WTC11 (cell line): ENCODE results near the gene SNX18.

Experiments used
- CREB1 ChIP-seq: sonication (generic); formaldehyde crosslinking; IDR thresholded peaks from 2 replicates; pipeline ENCODE4 v1.8.0; 2023; ENCODE audit warnings: mild to moderate bottlenecking, missing genetic modification reagents
- CTCF ChIP-seq: fragments of 200-600 bp; IDR thresholded peaks from 2 replicates; pipeline ENCODE4 v1.8.0; 2022; ENCODE audit warnings: antibody characterized with exemption
- E2F5 ChIP-seq: sonication (generic); formaldehyde crosslinking; IDR thresholded peaks from 2 replicates; pipeline ENCODE4 v1.8.1; 2022; ENCODE audit warnings: mild to moderate bottlenecking, moderate library complexity, missing genetic modification reagents
- ESRRA ChIP-seq: sonication (generic); formaldehyde crosslinking; IDR thresholded peaks from 2 replicates; pipeline ENCODE4 v1.8.1; 2022; ENCODE audit warnings: mild to moderate bottlenecking, missing genetic modification reagents, borderline replicate concordance
- GTF2I ChIP-seq: fragments of 250-450 bp; sonication (Bioruptor Pico); conservative IDR thresholded peaks from 2 replicates; pipeline ENCODE4 v1.4.0; 2021; ENCODE audit warnings: mild to moderate bottlenecking
- JUN ChIP-seq: sonication (generic); formaldehyde crosslinking; IDR thresholded peaks from 2 replicates; pipeline ENCODE4 v1.8.0; 2023; ENCODE audit warnings: mild to moderate bottlenecking, missing genetic modification reagents
- KAT7 ChIP-seq: sonication (generic); formaldehyde crosslinking; IDR thresholded peaks from 2 replicates; pipeline ENCODE4 v1.8.1; 2023; ENCODE audit warnings: missing genetic modification reagents, mild to moderate bottlenecking, borderline replicate concordance
- MAX ChIP-seq: sonication (generic); formaldehyde crosslinking; IDR thresholded peaks from 2 replicates; pipeline ENCODE4 v1.8.0; 2022; ENCODE audit warnings: mild to moderate bottlenecking, missing genetic modification reagents
- NR2C2 ChIP-seq: sonication (generic); formaldehyde crosslinking; IDR thresholded peaks from 2 replicates; pipeline ENCODE4 v1.8.0; 2022; ENCODE audit warnings: mild to moderate bottlenecking, missing genetic modification reagents
- SP1 ChIP-seq: sonication (generic); formaldehyde crosslinking; conservative IDR thresholded peaks from 2 replicates; pipeline ENCODE4 v1.8.1; 2022; ENCODE audit warnings: missing genetic modification reagents
- TF ChIP-seq, protein P1 (sequence below): sonication (generic); formaldehyde crosslinking; IDR thresholded peaks from 2 replicates; pipeline ENCODE4 v1.8.1; 2023; ENCODE audit warnings: mild to moderate bottlenecking, missing genetic modification reagents, moderate library complexity
- TF ChIP-seq, protein P2 (sequence below): sonication (generic); formaldehyde crosslinking; conservative IDR thresholded peaks from 2 replicates; pipeline ENCODE4 v1.8.1; 2022; ENCODE audit warnings: mild to moderate bottlenecking, missing genetic modification reagents
- TF ChIP-seq, protein P3 (sequence below): fragments of 250-450 bp; sonication (Bioruptor Pico); IDR thresholded peaks from 2 replicates; pipeline ENCODE4 v1.9.0; 2021; ENCODE audit warnings: mild to moderate bottlenecking, borderline replicate concordance

DNA sequence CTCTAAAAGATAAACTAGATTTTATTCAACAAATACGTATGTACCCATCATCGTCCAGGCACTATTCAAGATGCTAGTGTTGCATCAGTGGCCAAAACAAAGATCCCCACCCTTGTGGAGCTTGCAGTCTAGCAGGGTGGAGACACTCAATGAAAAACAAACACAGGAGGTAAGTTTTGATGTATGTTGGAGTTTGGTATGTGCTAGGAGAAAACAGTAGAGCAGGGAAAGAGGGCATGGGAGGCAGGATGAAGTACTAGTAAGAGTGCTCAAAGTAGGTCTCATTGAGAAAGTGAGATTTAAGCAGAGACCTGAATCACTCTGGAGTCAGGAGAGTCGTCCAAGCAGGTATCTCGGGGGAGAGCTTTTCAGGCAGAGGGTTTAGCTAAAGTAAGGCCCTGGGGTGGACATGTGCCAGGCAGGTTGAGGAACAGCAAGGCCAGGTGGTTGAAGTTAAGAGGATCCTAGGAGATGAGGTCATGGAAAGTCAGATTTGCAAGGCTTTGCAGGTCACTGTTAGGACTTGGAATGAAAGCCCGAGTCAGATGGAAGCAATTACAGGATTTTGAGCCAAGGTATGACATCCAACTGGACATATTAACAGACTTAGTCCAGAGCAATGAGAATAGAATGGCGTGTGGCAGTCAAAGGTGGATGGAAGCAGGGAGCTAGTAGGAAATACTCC is 9.2 kb downstream of the SNX18 start:
- TF ChIP-seq GTF2I (no peak), CTCF (no peak), CREB1 (CRISPR knock-in tag) (no peak), E2F5 (no peak), NR2C2 (no peak), JUN (no peak), SP1 (no peak), KAT7 (CRISPR knock-in tag) (no peak), ESRRA (CRISPR knock-in tag) (no peak), MAX (no peak)
- TF ChIP-seq, protein P1, sequence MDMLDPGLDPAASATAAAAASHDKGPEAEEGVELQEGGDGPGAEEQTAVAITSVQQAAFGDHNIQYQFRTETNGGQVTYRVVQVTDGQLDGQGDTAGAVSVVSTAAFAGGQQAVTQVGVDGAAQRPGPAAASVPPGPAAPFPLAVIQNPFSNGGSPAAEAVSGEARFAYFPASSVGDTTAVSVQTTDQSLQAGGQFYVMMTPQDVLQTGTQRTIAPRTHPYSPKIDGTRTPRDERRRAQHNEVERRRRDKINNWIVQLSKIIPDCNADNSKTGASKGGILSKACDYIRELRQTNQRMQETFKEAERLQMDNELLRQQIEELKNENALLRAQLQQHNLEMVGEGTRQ (CRISPR knock-in tag), result no peak
- TF ChIP-seq, protein P2, sequence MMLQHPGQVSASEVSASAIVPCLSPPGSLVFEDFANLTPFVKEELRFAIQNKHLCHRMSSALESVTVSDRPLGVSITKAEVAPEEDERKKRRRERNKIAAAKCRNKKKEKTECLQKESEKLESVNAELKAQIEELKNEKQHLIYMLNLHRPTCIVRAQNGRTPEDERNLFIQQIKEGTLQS (CRISPR knock-in tag), result no peak
- TF ChIP-seq, protein P3, sequence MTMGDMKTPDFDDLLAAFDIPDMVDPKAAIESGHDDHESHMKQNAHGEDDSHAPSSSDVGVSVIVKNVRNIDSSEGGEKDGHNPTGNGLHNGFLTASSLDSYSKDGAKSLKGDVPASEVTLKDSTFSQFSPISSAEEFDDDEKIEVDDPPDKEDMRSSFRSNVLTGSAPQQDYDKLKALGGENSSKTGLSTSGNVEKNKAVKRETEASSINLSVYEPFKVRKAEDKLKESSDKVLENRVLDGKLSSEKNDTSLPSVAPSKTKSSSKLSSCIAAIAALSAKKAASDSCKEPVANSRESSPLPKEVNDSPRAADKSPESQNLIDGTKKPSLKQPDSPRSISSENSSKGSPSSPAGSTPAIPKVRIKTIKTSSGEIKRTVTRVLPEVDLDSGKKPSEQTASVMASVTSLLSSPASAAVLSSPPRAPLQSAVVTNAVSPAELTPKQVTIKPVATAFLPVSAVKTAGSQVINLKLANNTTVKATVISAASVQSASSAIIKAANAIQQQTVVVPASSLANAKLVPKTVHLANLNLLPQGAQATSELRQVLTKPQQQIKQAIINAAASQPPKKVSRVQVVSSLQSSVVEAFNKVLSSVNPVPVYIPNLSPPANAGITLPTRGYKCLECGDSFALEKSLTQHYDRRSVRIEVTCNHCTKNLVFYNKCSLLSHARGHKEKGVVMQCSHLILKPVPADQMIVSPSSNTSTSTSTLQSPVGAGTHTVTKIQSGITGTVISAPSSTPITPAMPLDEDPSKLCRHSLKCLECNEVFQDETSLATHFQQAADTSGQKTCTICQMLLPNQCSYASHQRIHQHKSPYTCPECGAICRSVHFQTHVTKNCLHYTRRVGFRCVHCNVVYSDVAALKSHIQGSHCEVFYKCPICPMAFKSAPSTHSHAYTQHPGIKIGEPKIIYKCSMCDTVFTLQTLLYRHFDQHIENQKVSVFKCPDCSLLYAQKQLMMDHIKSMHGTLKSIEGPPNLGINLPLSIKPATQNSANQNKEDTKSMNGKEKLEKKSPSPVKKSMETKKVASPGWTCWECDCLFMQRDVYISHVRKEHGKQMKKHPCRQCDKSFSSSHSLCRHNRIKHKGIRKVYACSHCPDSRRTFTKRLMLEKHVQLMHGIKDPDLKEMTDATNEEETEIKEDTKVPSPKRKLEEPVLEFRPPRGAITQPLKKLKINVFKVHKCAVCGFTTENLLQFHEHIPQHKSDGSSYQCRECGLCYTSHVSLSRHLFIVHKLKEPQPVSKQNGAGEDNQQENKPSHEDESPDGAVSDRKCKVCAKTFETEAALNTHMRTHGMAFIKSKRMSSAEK (CRISPR knock-in tag), result no peak
